Measurements from ENCODE around the gene ARSJ. TPM values are rescaled to one million over a fixed set of nuclear protein-coding genes. Genes with fewer than 3 reads are reported as not detected.

ARSJ gene
- total and polyA plus RNA-seq, 2 of the 8 experiments (the other 6 are each of a cell fraction or from before 2014, with no cell fraction given) = 1.4 to 6.3 TPM

DNA sequence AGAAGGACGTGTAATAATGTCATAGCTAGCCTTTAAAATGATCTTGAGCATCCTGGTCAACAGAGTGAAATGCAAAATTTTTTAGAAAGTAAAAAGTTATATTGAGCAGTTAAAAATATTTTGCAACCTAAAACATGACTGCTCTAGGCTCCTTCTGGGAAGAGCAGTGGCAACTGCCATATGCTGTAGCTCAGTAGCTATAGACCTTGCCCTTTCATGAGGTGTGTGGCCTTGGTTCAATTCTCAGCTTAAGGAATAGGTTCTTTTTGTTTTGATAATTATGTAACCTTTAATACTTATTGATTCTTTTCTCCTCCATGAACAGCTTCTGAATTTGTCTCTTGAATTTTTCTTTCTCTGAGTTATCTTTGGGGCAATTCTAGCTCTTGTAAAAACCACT is 105.0 kb downstream of the ARSJ start (continued):
- TF ChIP-seq, protein P1, sequence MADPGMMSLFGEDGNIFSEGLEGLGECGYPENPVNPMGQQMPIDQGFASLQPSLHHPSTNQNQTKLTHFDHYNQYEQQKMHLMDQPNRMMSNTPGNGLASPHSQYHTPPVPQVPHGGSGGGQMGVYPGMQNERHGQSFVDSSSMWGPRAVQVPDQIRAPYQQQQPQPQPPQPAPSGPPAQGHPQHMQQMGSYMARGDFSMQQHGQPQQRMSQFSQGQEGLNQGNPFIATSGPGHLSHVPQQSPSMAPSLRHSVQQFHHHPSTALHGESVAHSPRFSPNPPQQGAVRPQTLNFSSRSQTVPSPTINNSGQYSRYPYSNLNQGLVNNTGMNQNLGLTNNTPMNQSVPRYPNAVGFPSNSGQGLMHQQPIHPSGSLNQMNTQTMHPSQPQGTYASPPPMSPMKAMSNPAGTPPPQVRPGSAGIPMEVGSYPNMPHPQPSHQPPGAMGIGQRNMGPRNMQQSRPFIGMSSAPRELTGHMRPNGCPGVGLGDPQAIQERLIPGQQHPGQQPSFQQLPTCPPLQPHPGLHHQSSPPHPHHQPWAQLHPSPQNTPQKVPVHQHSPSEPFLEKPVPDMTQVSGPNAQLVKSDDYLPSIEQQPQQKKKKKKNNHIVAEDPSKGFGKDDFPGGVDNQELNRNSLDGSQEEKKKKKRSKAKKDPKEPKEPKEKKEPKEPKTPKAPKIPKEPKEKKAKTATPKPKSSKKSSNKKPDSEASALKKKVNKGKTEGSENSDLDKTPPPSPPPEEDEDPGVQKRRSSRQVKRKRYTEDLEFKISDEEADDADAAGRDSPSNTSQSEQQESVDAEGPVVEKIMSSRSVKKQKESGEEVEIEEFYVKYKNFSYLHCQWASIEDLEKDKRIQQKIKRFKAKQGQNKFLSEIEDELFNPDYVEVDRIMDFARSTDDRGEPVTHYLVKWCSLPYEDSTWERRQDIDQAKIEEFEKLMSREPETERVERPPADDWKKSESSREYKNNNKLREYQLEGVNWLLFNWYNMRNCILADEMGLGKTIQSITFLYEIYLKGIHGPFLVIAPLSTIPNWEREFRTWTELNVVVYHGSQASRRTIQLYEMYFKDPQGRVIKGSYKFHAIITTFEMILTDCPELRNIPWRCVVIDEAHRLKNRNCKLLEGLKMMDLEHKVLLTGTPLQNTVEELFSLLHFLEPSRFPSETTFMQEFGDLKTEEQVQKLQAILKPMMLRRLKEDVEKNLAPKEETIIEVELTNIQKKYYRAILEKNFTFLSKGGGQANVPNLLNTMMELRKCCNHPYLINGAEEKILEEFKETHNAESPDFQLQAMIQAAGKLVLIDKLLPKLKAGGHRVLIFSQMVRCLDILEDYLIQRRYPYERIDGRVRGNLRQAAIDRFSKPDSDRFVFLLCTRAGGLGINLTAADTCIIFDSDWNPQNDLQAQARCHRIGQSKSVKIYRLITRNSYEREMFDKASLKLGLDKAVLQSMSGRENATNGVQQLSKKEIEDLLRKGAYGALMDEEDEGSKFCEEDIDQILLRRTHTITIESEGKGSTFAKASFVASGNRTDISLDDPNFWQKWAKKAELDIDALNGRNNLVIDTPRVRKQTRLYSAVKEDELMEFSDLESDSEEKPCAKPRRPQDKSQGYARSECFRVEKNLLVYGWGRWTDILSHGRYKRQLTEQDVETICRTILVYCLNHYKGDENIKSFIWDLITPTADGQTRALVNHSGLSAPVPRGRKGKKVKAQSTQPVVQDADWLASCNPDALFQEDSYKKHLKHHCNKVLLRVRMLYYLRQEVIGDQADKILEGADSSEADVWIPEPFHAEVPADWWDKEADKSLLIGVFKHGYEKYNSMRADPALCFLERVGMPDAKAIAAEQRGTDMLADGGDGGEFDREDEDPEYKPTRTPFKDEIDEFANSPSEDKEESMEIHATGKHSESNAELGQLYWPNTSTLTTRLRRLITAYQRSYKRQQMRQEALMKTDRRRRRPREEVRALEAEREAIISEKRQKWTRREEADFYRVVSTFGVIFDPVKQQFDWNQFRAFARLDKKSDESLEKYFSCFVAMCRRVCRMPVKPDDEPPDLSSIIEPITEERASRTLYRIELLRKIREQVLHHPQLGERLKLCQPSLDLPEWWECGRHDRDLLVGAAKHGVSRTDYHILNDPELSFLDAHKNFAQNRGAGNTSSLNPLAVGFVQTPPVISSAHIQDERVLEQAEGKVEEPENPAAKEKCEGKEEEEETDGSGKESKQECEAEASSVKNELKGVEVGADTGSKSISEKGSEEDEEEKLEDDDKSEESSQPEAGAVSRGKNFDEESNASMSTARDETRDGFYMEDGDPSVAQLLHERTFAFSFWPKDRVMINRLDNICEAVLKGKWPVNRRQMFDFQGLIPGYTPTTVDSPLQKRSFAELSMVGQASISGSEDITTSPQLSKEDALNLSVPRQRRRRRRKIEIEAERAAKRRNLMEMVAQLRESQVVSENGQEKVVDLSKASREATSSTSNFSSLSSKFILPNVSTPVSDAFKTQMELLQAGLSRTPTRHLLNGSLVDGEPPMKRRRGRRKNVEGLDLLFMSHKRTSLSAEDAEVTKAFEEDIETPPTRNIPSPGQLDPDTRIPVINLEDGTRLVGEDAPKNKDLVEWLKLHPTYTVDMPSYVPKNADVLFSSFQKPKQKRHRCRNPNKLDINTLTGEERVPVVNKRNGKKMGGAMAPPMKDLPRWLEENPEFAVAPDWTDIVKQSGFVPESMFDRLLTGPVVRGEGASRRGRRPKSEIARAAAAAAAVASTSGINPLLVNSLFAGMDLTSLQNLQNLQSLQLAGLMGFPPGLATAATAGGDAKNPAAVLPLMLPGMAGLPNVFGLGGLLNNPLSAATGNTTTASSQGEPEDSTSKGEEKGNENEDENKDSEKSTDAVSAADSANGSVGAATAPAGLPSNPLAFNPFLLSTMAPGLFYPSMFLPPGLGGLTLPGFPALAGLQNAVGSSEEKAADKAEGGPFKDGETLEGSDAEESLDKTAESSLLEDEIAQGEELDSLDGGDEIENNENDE (IDR thresholded peaks at IDR 0.05; ENCODE audit: insufficient replicate concordance, low read length) = no peak
- TF ChIP-seq NANOG (IDR thresholded peaks at IDR 0.05; ENCODE audit: insufficient read depth, low read depth, low read length, poor library complexity, severe bottlenecking) = no peak

Measured in H1 (cell line).